GM23248 (cell line): ENCODE measurements around the gene HHIP. TPM values are rescaled to one million over a fixed set of nuclear protein-coding genes. Genes with fewer than 3 reads are reported as not detected.

Experiments
- DNase-seq: peaks from one replicate; pipeline ENCODE4 v3.0.0-alpha.2; 2015
- H2AFZ ChIP-seq: fragments of 200-600 bp; sonication (generic); 2 replicates; pipeline ENCODE4 v1.6.1; 2016; ENCODE audit warnings: antibody characterized with exemption
- H3F3A ChIP-seq: fragments of 200-600 bp; sonication (generic); 2 replicates; pipeline ENCODE4 v1.6.1; 2016; ENCODE audit warnings: mild to moderate bottlenecking, antibody characterized with exemption, mixed run types; ENCODE audit not compliant: insufficient read depth
- H3K27ac ChIP-seq: fragments of 200-600 bp; sonication (generic); 2 replicates; pipeline ENCODE4 v1.5.1; 2016; ENCODE audit warnings: mild to moderate bottlenecking
- H3K27me3 ChIP-seq: fragments of 200-600 bp; sonication (generic); replicated peaks from 2 replicates; pipeline ENCODE4 v1.6.1; 2016; ENCODE audit warnings: mild to moderate bottlenecking; ENCODE audit not compliant: insufficient read depth
- H3K36me3 ChIP-seq: fragments of 200-600 bp; sonication (generic); 2 replicates; pipeline ENCODE4 v1.6.1; 2016; ENCODE audit warnings: low read depth, mild to moderate bottlenecking
- H3K4me1 ChIP-seq: fragments of 200-600 bp; sonication (generic); 2 replicates; pipeline ENCODE4 v1.6.1; 2016; ENCODE audit warnings: mild to moderate bottlenecking; ENCODE audit not compliant: insufficient read depth
- H3K4me2 ChIP-seq: fragments of 200-600 bp; sonication (generic); one replicate; pipeline ENCODE4 v1.6.1; 2016; ENCODE audit warnings: mild to moderate bottlenecking; ENCODE audit not compliant: unreplicated experiment
- H3K4me3 ChIP-seq: fragments of 200-600 bp; sonication (generic); 2 replicates; pipeline ENCODE4 v1.5.1; 2016; ENCODE audit warnings: mild to moderate bottlenecking
- H3K79me2 ChIP-seq: fragments of 200-600 bp; sonication (generic); 2 replicates; pipeline ENCODE4 v1.6.1; 2016; ENCODE audit warnings: mild to moderate bottlenecking; ENCODE audit not compliant: insufficient read depth
- H3K9ac ChIP-seq: fragments of 200-600 bp; sonication (generic); 2 replicates; pipeline ENCODE4 v1.6.1; 2016; ENCODE audit warnings: mild to moderate bottlenecking
- H3K9me2 ChIP-seq: fragments of 200-600 bp; sonication (generic); 2 replicates; pipeline ENCODE4 v1.6.1; 2016; ENCODE audit warnings: mixed run types, mild to moderate bottlenecking, moderate library complexity; ENCODE audit not compliant: insufficient read depth
- H3K9me3 ChIP-seq: fragments of 200-600 bp; sonication (generic); one replicate; pipeline ENCODE4 v1.6.1; 2017; ENCODE audit warnings: low read depth
- H4K20me1 ChIP-seq: fragments of 200-600 bp; sonication (generic); 2 replicates; pipeline ENCODE4 v1.6.0; 2016; ENCODE audit not compliant: insufficient read depth
- EZH2 ChIP-seq: fragments of 200-600 bp; sonication (generic); IDR thresholded peaks from 2 replicates; pipeline ENCODE4 v1.6.1; 2018; ENCODE audit warnings: antibody characterized with exemption, mild to moderate bottlenecking; ENCODE audit not compliant: insufficient read depth, poor library complexity, severe bottlenecking
- EZH2phosphoT487 ChIP-seq: fragments of 200-600 bp; sonication (generic); IDR thresholded peaks from 2 replicates; pipeline ENCODE4 v1.6.1; 2018; ENCODE audit warnings: antibody characterized with exemption, moderate library complexity, mild to moderate bottlenecking, low read depth; ENCODE audit not compliant: insufficient read depth
- WGBS, 2 experiments: methylation state at CpG; one replicate each; pipeline ENCODE4 v1.1.6; 2015 to 2017; ENCODE audit warnings: low lambda C conversion rate in 2 of 2, low coverage in 1 of 2; ENCODE audit errors: missing lambda C conversion rate in 2 of 2; 5-methylcytosine and 5-hydroxymethylcytosine counted together
- in situ Hi-C: fragments of 300-500 bp; cut with MboI; formaldehyde crosslinking; loops from 2 replicates; pipeline ENCODE4 v1.15.0; 2020
- polyA plus RNA-seq: library from polyadenylated mRNA; unstranded; fragments of >200 nt; fragmentation: Nextera tagmentation; extraction: Ambion mirVana; gene quantifications from 2 replicates; pipeline ENCODE4 v1.2.1, GENCODE V29; 2016
- total RNA-seq: library from RNA; depleted of rRNA; stranded (reverse); fragments of >200 nt; shearing (Covaris generic); gene quantifications from 2 replicates; pipeline ENCODE4 v1.2.3, GENCODE V29; 2014

Gene HHIP
- total and polyA plus RNA-seq, 2 experiments from 2014 or later: under 0.01 to 0.06 TPM

- DNase-seq: peak; percentile 19
- no peaks in the 10 kb centered on the region for H3K9me3 ChIP-seq
- H3K36me3 ChIP-seq: no peaks in the 10 kb centered on the region
- peak overlapping the region; percentile 88 for H2AFZ ChIP-seq
- 10 to 11% methylated on average over 20 of the region's 20 CpGs for WGBS, 2 experiments
- peaks cover 28% of the 10 kb centered on the region for H3K27me3 ChIP-seq
- peak; percentile 34 for TF ChIP-seq EZH2
- no peak for TF ChIP-seq EZH2phosphoT487
- H3K4me2 ChIP-seq: peak overlapping the region; percentile 84
- no peak overlapping the region for H3K27ac ChIP-seq
- peaks cover 8% of the 10 kb centered on the region; the same call in 1 of the 2 replicates for H3K4me1 ChIP-seq
- no peaks in the 10 kb centered on the region for H3K9me2 ChIP-seq
- in situ Hi-C loops: no loop called here
- no peaks in the 10 kb centered on the region for H3F3A ChIP-seq
- no peaks in the 10 kb centered on the region for H3K79me2 ChIP-seq
- H4K20me1 ChIP-seq: no peaks in the 10 kb centered on the region
- H3K9ac ChIP-seq: no peak overlapping the region
- peak overlapping the region; percentile 71 for H3K4me3 ChIP-seq
Measured at GRCh38 chr4:144647095-144647561, 1.2 kb downstream of the HHIP start.

GRCh38 chr4:144647590-144647989 is 1.6 kb downstream of the HHIP start:
- Histone ChIP-seq H3K4me2 (peak overlapping the region; percentile 84), H3K79me2 (no peaks in the 10 kb centered on the region), H3K4me3 (no peak overlapping the region), H3K27ac (no peak overlapping the region), H3K9ac (no peak overlapping the region), H3K36me3 (no peaks in the 10 kb centered on the region), H4K20me1 (no peaks in the 10 kb centered on the region), H3K27me3 (peaks cover 28% of the 10 kb centered on the region), H2AFZ (peak overlapping the region; percentile 88; the same call in 1 of the 2 replicates), H3K9me3 (no peaks in the 10 kb centered on the region), H3F3A (no peaks in the 10 kb centered on the region), H3K4me1 (peaks cover 8% of the 10 kb centered on the region; the same call in 1 of the 2 replicates), H3K9me2 (no peaks in the 10 kb centered on the region)
- WGBS, 2 experiments: 33 to 46% methylated on average over 4 of the region's 4 CpGs
- no peak for DNase-seq
- no peak for TF ChIP-seq EZH2phosphoT487
- TF ChIP-seq EZH2: no peak
- in situ Hi-C loops: no loop called here

GRCh38 chr4:144648042-144648441 is 2.1 kb downstream of the HHIP start:
- Histone ChIP-seq H3K9me2 (no peaks in the 10 kb centered on the region), H2AFZ (no peak overlapping the region), H4K20me1 (no peaks in the 10 kb centered on the region), H3K9me3 (no peaks in the 10 kb centered on the region), H3K4me3 (no peak overlapping the region), H3F3A (no peaks in the 10 kb centered on the region), H3K36me3 (no peaks in the 10 kb centered on the region), H3K27ac (no peak overlapping the region), H3K27me3 (peaks cover 28% of the 10 kb centered on the region), H3K4me2 (no peak overlapping the region), H3K4me1 (peaks cover 8% of the 10 kb centered on the region; the same call in 1 of the 2 replicates), H3K9ac (no peak overlapping the region), H3K79me2 (no peaks in the 10 kb centered on the region)
- in situ Hi-C loops: no loop called here
- no peak for DNase-seq
- TF ChIP-seq EZH2phosphoT487: no peak
- no peak for TF ChIP-seq EZH2
- 71% methylated on average over 2 of the region's 2 CpGs for WGBS, 2 experiments

- Histone ChIP-seq H3K27ac (no peak overlapping the region), H3F3A (no peaks in the 10 kb centered on the region), H4K20me1 (no peaks in the 10 kb centered on the region), H3K4me1 (peaks cover 8% of the 10 kb centered on the region; the same call in 1 of the 2 replicates), H2AFZ (no peak overlapping the region), H3K9me2 (no peaks in the 10 kb centered on the region), H3K4me2 (no peak overlapping the region), H3K9ac (no peak overlapping the region), H3K4me3 (no peak overlapping the region), H3K79me2 (no peaks in the 10 kb centered on the region), H3K36me3 (no peaks in the 10 kb centered on the region), H3K27me3 (peaks cover 28% of the 10 kb centered on the region), H3K9me3 (no peaks in the 10 kb centered on the region)
- TF ChIP-seq EZH2: no peak
- no peak for TF ChIP-seq EZH2phosphoT487
- in situ Hi-C loops: no loop called here
- WGBS, 2 experiments: 89 to 93% methylated on average over 1 of the region's 1 CpG
- no peak for DNase-seq
Measured at GRCh38 chr4:144649646-144650045, 3.7 kb downstream of the HHIP start.
